AG04450 (cell line): ENCODE measurements around the gene BCL7A. TPM values are rescaled to one million over a fixed set of nuclear protein-coding genes. Genes with fewer than 3 reads are reported as not detected.
A peak's percentile ranks its signal among the peaks of the same experiment; 100 is the strongest.

Source experiments
- CTCF ChIA-PET: fragments of 300-600, 350-600 bp; formaldehyde crosslinking; extraction: SDS; loops from one replicate; lab custom pipeline; 2022; ENCODE audit warnings: antibody characterized with exemption, inconsistent platforms; lab: Charles Lee
- POLR2A ChIA-PET: fragments of 350-600 bp; formaldehyde crosslinking; extraction: SDS; loops from one replicate; lab custom pipeline; 2021; ENCODE audit warnings: antibody characterized with exemption, inconsistent platforms; lab: Yijun Ruan, JAX
- DNase-seq: peaks from one replicate; pipeline ENCODE4 v3.0.0-alpha.2; 2011; ENCODE audit warnings: low read depth, low spot score
- H3K27ac ChIP-seq: one replicate; pipeline ENCODE4 v1.5.1; 2012; ENCODE audit warnings: low read depth, low read length, control low read depth
- H3K27me3 ChIP-seq: one replicate; pipeline ENCODE4 v1.6.0; 2012; ENCODE audit warnings: low read length; ENCODE audit not compliant: control insufficient read depth, insufficient read depth
- H3K4me3 ChIP-seq: 2 replicates; pipeline ENCODE4 v1.5.1; 2011; ENCODE audit warnings: mild to moderate bottlenecking, low read depth, low read length, control low read depth
- H3K9me3 ChIP-seq: 2 replicates; pipeline ENCODE4 v1.5.1; 2012; ENCODE audit warnings: low read length; ENCODE audit not compliant: control insufficient read depth, insufficient read depth
- CTCF ChIP-seq: IDR thresholded peaks from 2 replicates; pipeline ENCODE4 v1.5.1; 2011; ENCODE audit warnings: low read depth, low read length, control low read depth, inconsistent platforms
- polyA plus RNA-seq: library from polyadenylated mRNA; depleted of rRNA; stranded (reverse); fragments of >200 nt; gene quantifications from 2 replicates; pipeline ENCODE4 v1.2.3, GENCODE V29; 2011

The BCL7A gene
- polyA plus RNA-seq, 1 experiment: 4.4 TPM

- DNase-seq: no peak
- Histone ChIP-seq H3K27ac (peak overlapping the region; percentile 80), H3K4me3 (no peak overlapping the region), H3K27me3 (no peaks in the 10 kb centered on the region), H3K9me3 (no peaks in the 10 kb centered on the region)
- ChIA-PET POLR2A (interaction anchor here (1.0 to 1.8 kb wide), 3 partner anchors 17 to 27 kb away, joined by 3 to 17 read pairs (median 3); no protein-coding TSS in a partner anchor), CTCF (interaction anchor here (0.7 to 2.9 kb wide), 5 partner anchors 9 to 60 kb away, joined by 3 to 14 read pairs (median 3); partner anchors contain the start of gene MLXIP)
- TF ChIP-seq CTCF: no peak
These were observed 42.0 kb downstream of the BCL7A start for GRCh38 chr12:122063694-122064024.

DNA sequence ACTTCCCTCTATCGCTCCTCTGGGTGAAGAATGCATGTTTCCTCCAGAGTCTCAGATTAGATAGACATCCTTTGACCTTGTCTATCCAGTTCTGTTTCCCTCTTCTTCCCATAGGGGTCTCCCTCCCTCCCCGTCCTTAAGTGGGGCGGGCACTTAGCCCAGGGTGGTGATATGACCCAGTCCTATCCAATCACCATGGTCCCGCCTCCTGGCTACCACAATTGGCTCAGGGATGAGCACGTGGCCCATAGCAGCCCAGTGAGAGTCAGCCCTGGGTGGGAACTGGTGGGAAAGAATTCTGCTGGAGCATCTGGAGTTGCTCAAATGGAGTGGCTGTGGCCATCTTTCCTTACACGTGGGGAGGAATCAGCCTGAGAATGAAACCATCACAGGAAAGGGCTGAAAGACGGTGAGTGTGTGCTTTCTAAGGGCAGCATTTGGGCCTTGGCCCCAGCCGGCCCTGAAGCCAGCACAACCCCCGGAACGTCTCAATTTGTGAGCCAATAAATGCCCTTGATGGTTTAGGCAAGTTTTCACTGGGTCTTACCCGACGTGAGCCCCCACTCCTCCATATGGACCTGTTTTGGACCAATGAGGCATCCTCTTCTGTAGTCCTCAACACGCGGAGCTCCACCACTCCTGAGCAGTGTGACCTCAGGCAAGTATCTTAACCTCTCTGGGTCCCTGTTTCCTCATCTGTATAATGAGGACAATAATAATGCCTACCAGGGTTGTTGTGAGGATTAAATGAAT lies 42.5 kb downstream of the BCL7A start:
- CTCF ChIA-PET: interaction anchor here (1.1 to 2.9 kb wide), 2 partner anchors 10 to 59 kb away, joined by 11 to 14 read pairs; no protein-coding TSS in a partner anchor
- Histone ChIP-seq H3K9me3 (no peaks in the 10 kb centered on the region), H3K27me3 (no peaks in the 10 kb centered on the region), H3K4me3 (no peak overlapping the region), H3K27ac (peak overlapping the region; percentile 79)
- POLR2A ChIA-PET: interaction anchor here (1.4 to 3.1 kb wide), 3 partner anchors 14 to 26 kb away, joined by 3 to 14 read pairs (median 5); partner anchors contain the start of gene MLXIP
- no peak for DNase-seq
- peak; percentile 47 for TF ChIP-seq CTCF

DNA sequence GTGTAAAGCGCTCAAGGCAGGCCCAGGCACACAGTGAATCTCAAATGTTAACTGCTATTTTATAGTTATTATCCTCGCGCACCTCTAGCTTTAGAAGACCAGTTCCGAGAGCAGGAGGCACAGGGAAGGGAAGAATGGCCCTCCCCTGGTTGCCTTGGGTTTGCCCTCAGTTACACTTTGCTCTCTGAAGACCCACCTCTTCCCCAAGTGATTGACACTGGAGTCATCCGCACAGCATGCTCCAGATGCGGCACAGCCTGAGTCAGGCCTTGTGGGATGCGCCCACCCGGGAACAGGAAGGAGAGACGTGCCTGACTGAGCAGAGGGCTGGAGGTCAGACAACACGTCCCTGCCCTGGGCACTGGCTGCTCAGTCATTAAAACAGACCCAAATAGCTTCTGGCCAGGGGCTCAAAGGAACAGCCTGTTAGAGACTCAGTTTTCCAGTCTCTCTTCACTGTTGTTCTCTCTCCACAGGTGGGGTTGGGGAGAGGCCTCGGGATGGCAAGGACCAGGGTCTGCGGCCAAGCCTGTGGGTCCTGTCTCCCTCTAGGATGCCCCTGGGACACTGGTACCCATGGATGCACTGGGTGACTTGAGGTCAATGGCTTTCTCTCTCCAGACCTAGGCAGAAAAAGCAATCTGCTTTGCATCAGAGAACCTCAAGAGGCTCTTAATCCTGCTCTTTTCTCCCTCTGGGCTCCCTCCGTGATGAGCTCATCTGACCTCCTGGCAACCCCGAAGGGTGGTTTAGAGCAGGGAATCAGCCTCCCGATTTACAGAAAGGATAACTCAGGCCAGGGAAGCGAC lies 43.3 kb downstream of the BCL7A start:
- no peak for DNase-seq
- Histone ChIP-seq H3K27ac (peak overlapping the region; percentile 79), H3K27me3 (no peaks in the 10 kb centered on the region), H3K4me3 (no peak overlapping the region), H3K9me3 (no peaks in the 10 kb centered on the region)
- no peak for TF ChIP-seq CTCF
- ChIA-PET POLR2A (interaction anchor here (0.6 to 3.1 kb wide), 3 partner anchors 14 to 82 kb away, joined by 3 to 14 read pairs (median 5); partner anchors contain the start of gene MLXIP), CTCF (interaction anchor here (2.9 kb wide), 1 partner anchor 58 kb away, joined by 14 read pairs; no protein-coding TSS in a partner anchor)

- Histone ChIP-seq H3K27me3 (no peaks in the 10 kb centered on the region), H3K9me3 (no peaks in the 10 kb centered on the region), H3K27ac (no peak overlapping the region), H3K4me3 (no peak overlapping the region)
- POLR2A ChIA-PET: interaction anchor here (0.7 kb wide), 1 partner anchor 14 kb away, joined by 4 read pairs; no protein-coding TSS in a partner anchor
- no peak for TF ChIP-seq CTCF
- CTCF ChIA-PET: interaction anchor here (0.6 to 1.3 kb wide), 3 partner anchors 13 to 154 kb away, joined by 3 to 5 read pairs (median 3); no protein-coding TSS in a partner anchor
- no peak for DNase-seq
These were observed 45.9 kb downstream of the BCL7A start for GRCh38 chr12:122067548-122067947.
